Measurements from ENCODE around the gene COL18A1. TPM values are rescaled to one million over a fixed set of nuclear protein-coding genes. Genes with fewer than 3 reads are reported as not detected.

COL18A1 gene
- total and polyA plus RNA-seq, 2 of the 8 experiments (the other 6 are each of a cell fraction or from before 2014, with no cell fraction given) = 145 to 201 TPM

DNA sequence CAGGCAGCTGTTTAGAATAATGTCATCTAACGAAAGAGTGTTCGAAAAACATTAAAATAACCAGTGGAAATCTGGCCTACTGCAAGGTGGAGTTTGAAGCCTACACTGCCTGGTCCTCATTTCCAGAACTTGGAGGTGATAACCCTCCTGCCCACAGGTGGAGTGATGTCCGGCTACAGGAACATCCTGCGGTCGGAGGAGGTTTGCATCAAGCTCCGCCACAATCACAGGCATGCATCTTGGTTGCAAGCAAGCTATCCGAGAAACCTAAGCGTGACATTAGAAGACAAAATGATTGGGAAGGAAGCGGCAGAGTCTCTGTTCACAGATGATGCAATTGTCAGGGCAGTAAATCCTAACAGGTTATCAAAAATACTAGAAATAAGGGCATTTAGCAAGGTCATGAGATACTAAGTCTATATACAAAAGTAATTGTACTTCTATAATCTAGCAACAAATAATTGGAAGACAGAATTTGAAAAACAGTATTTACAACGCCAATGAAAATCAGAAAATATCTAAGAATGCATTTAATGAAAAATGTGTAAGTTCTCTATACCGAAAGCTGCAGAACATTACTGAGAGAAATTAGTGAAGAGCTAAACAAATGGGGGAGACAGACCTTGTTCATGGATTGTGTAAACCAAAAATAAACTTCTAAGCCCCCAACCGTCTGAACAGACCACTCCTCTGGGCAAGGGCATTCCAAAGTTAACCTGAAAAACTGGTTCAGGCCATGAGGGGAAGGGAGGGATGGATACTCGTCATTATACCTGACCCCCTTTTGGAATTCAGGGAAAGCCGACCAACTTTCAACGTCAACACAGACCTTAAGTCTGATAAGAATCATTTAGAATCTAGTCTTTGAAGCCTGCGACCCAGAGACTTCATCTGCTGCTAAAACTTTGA, 141.9 kb downstream of the COL18A1 start:
- Histone ChIP-seq H3K14ac (ENCODE audit: insufficient read length) (no peak overlapping the region), H4K5ac (ENCODE audit: insufficient read length, low read depth, low read length) (no peak overlapping the region), H2BK20ac (ENCODE audit: low read length) (no peak overlapping the region), H4K20me1 (replicated peaks in 1 of 2; ENCODE audit: control insufficient read depth in 1 of 2, insufficient read depth in 2 of 2, low read length in 2 of 2) (no peaks in the 10 kb centered on the region), H3K23me2 (ENCODE audit: low read depth, low read length) (peaks cover 2% of the 10 kb centered on the region; the same call in 1 of the 2 replicates), H3K27me3 (replicated peaks in 1 of 4; ENCODE audit: control insufficient read depth in 3 of 4, extremely low read depth in 1 of 4, insufficient read depth in 3 of 4, low read length in 3 of 4) (no peaks in the 10 kb centered on the region; a peak in 1 of 7 replicates), H2BK15ac (ENCODE audit: low read length) (no peak overlapping the region), H3K27ac (ENCODE audit: low read depth, low read length) (no peak overlapping the region), H3K4me3 (ENCODE audit: extremely low read depth in 1 of 4, insufficient read depth in 2 of 4, low read depth in 3 of 4, low read length in 4 of 4) (no peak overlapping the region), H3K4ac (replicated peaks; ENCODE audit: insufficient read length, low read depth, low read length) (no peak overlapping the region), H3K79me2 (ENCODE audit: control insufficient read depth in 1 of 2, insufficient read depth in 2 of 2, low read length in 2 of 2) (no peaks in the 10 kb centered on the region), H4K8ac (ENCODE audit: extremely low read depth, insufficient read depth, low read length) (no peak overlapping the region), H4K91ac (replicated peaks; ENCODE audit: insufficient read length, low read length) (no peak overlapping the region), H3K36me3 (ENCODE audit: control insufficient read depth in 2 of 4, insufficient read depth in 4 of 4, low read length in 3 of 4) (no peaks in the 10 kb centered on the region), H2BK120ac (replicated peaks; ENCODE audit: low read depth, low read length) (no peak overlapping the region), H3K9ac (replicated peaks in 1 of 4; ENCODE audit: extremely low read depth in 1 of 4, low read depth in 3 of 4, low read length in 3 of 4) (no peak overlapping the region), H3K9me3 (ENCODE audit: insufficient read depth in 2 of 2, low read depth in 1 of 2, low read length in 1 of 2) (no peaks in the 10 kb centered on the region), H2AK5ac (ENCODE audit: low read depth, low read length) (no peak overlapping the region), H3K4me2 (ENCODE audit: insufficient read depth in 1 of 2, low read depth in 2 of 2, low read length in 2 of 2) (no peak overlapping the region), H3K56ac (replicated peaks; ENCODE audit: insufficient read length, low read depth, low read length) (no peak overlapping the region), H3K23ac (ENCODE audit: insufficient read length) (no peak overlapping the region), H2BK12ac (ENCODE audit: low read depth, low read length) (no peak overlapping the region), H3K79me1 (ENCODE audit: low read depth, low read length) (no peaks in the 10 kb centered on the region), H3K18ac (ENCODE audit: extremely low read depth, low read length) (no peak overlapping the region), H2BK5ac (ENCODE audit: low read depth, low read length) (no peak overlapping the region), H3K4me1 (replicated peaks in 1 of 4; ENCODE audit: control insufficient read depth in 3 of 4, insufficient read depth in 4 of 4, low read length in 3 of 4) (peaks cover 0 to 12% (median 6%) of the 10 kb centered on the region in 4 experiments; a peak in 3 of 7 replicates), H2AFZ (ENCODE audit: low read length) (no peak overlapping the region)
- ChIA-PET POLR2A (ENCODE audit: partially characterized antibody) (interaction anchor here (1.7 kb wide), 1 partner anchor 8 kb away, joined by 3 read pairs; no protein-coding TSS in a partner anchor), CTCF (ENCODE audit: partially characterized antibody) (interaction anchor here (1.4 kb wide), 1 partner anchor 50 kb away, joined by 5 read pairs; no protein-coding TSS in a partner anchor)
- DNase-seq (ENCODE audit: low read depth in 1 of 2, low spot score in 2 of 2) = no peak
- FAIRE-seq = no peak
- WGBS, 2 experiments (ENCODE audit: extremely low coverage in 1 of 2, insufficient coverage in 1 of 2, insufficient read length in 1 of 2, insufficient replicate concordance in 2 of 2, low coverage in 1 of 2, low lambda C conversion rate in 2 of 2, missing lambda C conversion rate in 1 of 2) = 88% methylated on average over 16 of the region's 16 CpGs; no CpG with 5 or more reads in 1 of the 2 experiments
- TF ChIP-seq SP2 (IDR thresholded peaks at IDR 0.05; ENCODE audit: low read length) (no peak), RFX5 (IDR thresholded peaks at IDR 0.05; ENCODE audit: borderline replicate concordance, low read depth, low read length) (no peak), MAFK (IDR thresholded peaks at IDR 0.05; ENCODE audit: low read depth, low read length) (no peak)

Data from H1 (cell line).